Liver (tissue), 9 donors: ENCODE measurements around the gene APOBEC3F. TPM values are rescaled to one million over a fixed set of nuclear protein-coding genes. Genes with fewer than 3 reads are reported as not detected.

Source experiments
- DNase-seq: peaks from one replicate; pipeline ENCODE4 v3.0.0-alpha.2; 2017; ENCODE audit warnings: low spot score
- H3K27ac ChIP-seq, 2 donors: one replicate each; pipeline ENCODE4 v1.7.0; 2013; ENCODE audit warnings: inconsistent platforms in 2 of 2, low read length in 2 of 2, control low read depth in 1 of 2, low read depth in 1 of 2, mild to moderate bottlenecking in 1 of 2
- H3K27me3 ChIP-seq, 4 donors: one replicate each; pipeline versions ENCODE4 v1.6.1 to v1.7.0; 2013; ENCODE audit warnings: low read length in 3 of 4, inconsistent platforms in 1 of 4, mild to moderate bottlenecking in 1 of 4, moderate library complexity in 1 of 4; ENCODE audit not compliant: control insufficient read depth in 4 of 4, insufficient read depth in 4 of 4
- H3K36me3 ChIP-seq, 4 donors: one replicate each; pipeline versions ENCODE4 v1.6.1 to v1.7.0; 2013; ENCODE audit warnings: low read length in 3 of 4, mild to moderate bottlenecking in 3 of 4, low read depth in 1 of 4, moderate library complexity in 1 of 4; ENCODE audit not compliant: control insufficient read depth in 4 of 4, insufficient read depth in 3 of 4
- H3K4me1 ChIP-seq, 4 donors: one replicate each; pipeline versions ENCODE4 v1.6.1 to v1.7.0; 2013; ENCODE audit warnings: low read length in 3 of 4, mild to moderate bottlenecking in 3 of 4, moderate library complexity in 1 of 4; ENCODE audit not compliant: control insufficient read depth in 4 of 4, insufficient read depth in 4 of 4
- H3K4me3 ChIP-seq, 3 donors: one replicate each; pipeline versions ENCODE4 v1.6.1 to v1.7.0; 2013; ENCODE audit warnings: low read length in 3 of 3, control low read depth in 1 of 3, low read depth in 1 of 3, mild to moderate bottlenecking in 1 of 3
- H3K9ac ChIP-seq, 2 donors: one replicate each; pipeline ENCODE4 v1.7.0; 2013; ENCODE audit warnings: low read length in 2 of 2, mild to moderate bottlenecking in 2 of 2, moderate library complexity in 2 of 2, control low read depth in 1 of 2, low read depth in 1 of 2
- H3K9me3 ChIP-seq, 4 donors: one replicate each; pipeline versions ENCODE4 v1.6.1 to v1.7.0; 2013; ENCODE audit warnings: low read length in 3 of 4; ENCODE audit not compliant: control insufficient read depth in 4 of 4
- ATF3 ChIP-seq: IDR thresholded peaks from 2 replicates; pipeline ENCODE4 v1.6.1; 2016; ENCODE audit warnings: antibody characterized with exemption
- CTCF ChIP-seq: fragments of 150-350 bp; IDR thresholded peaks from 2 replicates; pipeline ENCODE4 v1.5.1; 2017; ENCODE audit warnings: improper control_type of control experiment, low read depth, low read length; ENCODE audit not compliant: missing input control
- EGR1 ChIP-seq, 2 donors: IDR thresholded peaks; 2 replicates each; pipeline ENCODE4 v1.6.1; 2016 to 2018; ENCODE audit warnings: antibody characterized with exemption in 2 of 2, low read depth in 2 of 2
- GABPA ChIP-seq, 2 donors: IDR thresholded peaks in 1 of 2; conservative IDR thresholded peaks in 1 of 2; 2 replicates each; pipeline ENCODE4 v1.6.1; 2016; ENCODE audit warnings: antibody characterized with exemption in 2 of 2, mild to moderate bottlenecking in 1 of 2, moderate library complexity in 1 of 2
- HNF4A ChIP-seq, 2 donors: conservative IDR thresholded peaks; 2 replicates each; pipeline ENCODE4 v1.6.1; 2016; ENCODE audit warnings: antibody characterized with exemption in 2 of 2, mild to moderate bottlenecking in 2 of 2
- HNF4G ChIP-seq: IDR thresholded peaks from 2 replicates; pipeline ENCODE4 v1.6.1; 2016; ENCODE audit warnings: antibody characterized with exemption
- JUND ChIP-seq, 2 donors: IDR thresholded peaks; 2 replicates each; pipeline ENCODE4 v1.6.1; 2016; ENCODE audit warnings: antibody characterized with exemption in 2 of 2
- RAD21 ChIP-seq, 2 donors: IDR thresholded peaks; 2 replicates each; pipeline ENCODE4 v1.6.1; 2016; ENCODE audit warnings: antibody characterized with exemption in 2 of 2, mild to moderate bottlenecking in 2 of 2
- REST ChIP-seq: IDR thresholded peaks from 2 replicates; pipeline ENCODE4 v1.6.1; 2016; ENCODE audit warnings: antibody characterized with exemption, mild to moderate bottlenecking
- YY1 ChIP-seq: IDR thresholded peaks from 2 replicates; pipeline ENCODE4 v1.6.1; 2016; ENCODE audit warnings: antibody characterized with exemption, mild to moderate bottlenecking
- ZBTB33 ChIP-seq: IDR thresholded peaks from 2 replicates; pipeline ENCODE4 v1.6.1; 2016; ENCODE audit warnings: antibody characterized with exemption
- WGBS: extraction: QIAGEN DNeasy Blood & Tissue Kit; methylation state at CpG from one replicate; pipeline ENCODE4 v1.1.7; 2013; 5-methylcytosine and 5-hydroxymethylcytosine counted together
- polyA plus RNA-seq, 2 donors: library from polyadenylated mRNA; stranded (reverse) in 1 of 2; unstranded in 1 of 2; fragments of 200-250 nt in 1 of 2; fragments of >200 nt in 1 of 2; fragmentation: Nextera tagmentation in 1 of 2; extraction: Ambion mirVana in 1 of 2; gene quantifications; one replicate each; pipeline versions ENCODE4 v1.2.1 to v1.2.3, GENCODE V29; 2013 to 2015
- total RNA-seq, 2 donors: library from RNA; depleted of rRNA; stranded (reverse); fragments of >200 nt; gene quantifications; one replicate each; pipeline ENCODE4 v1.2.3, GENCODE V29; 2014
- donor health status: healthy.
- donor health status: healthy.
- donor health status: healthy.
- donor health status: healthy.
- donor health status: healthy.

Gene APOBEC3F
- total and polyA plus RNA-seq, 4 donors: 1.6 to 4.5 (median 2.0) TPM

- WGBS: 88% methylated on average over 14 of the region's 14 CpGs
Observed at GRCh38 chr22:39083212-39084165, 42.8 kb downstream of the APOBEC3F start.

GRCh38 chr22:39084666-39085065 lies 44.0 kb downstream of the APOBEC3F start:
- no peaks in the 10 kb centered on the region for H3K36me3 ChIP-seq

More at GRCh38 chr22:39083212-39084165, 42.8 kb downstream of the APOBEC3F start:
- no peaks in the 10 kb centered on the region for H3K9me3 ChIP-seq
- TF ChIP-seq HNF4G (no peak), JUND (IDR thresholded peaks at IDR 0.05) (no peak), ZBTB33 (no peak), CTCF (no peak)
- H3K27ac ChIP-seq: no peak overlapping the region
- DNase-seq: no peak
- no peaks in the 10 kb centered on the region for H3K36me3 ChIP-seq
- no peak overlapping the region for H3K4me3 ChIP-seq
- no peaks in the 10 kb centered on the region for H3K4me1 ChIP-seq
- no peak overlapping the region for H3K9ac ChIP-seq
- no peaks in the 10 kb centered on the region for H3K27me3 ChIP-seq

More at GRCh38 chr22:39084666-39085065, 44.0 kb downstream of the APOBEC3F start:
- no peaks in the 10 kb centered on the region for H3K9me3 ChIP-seq
- WGBS: 90% methylated on average over 8 of the region's 8 CpGs
- no peak overlapping the region for H3K4me3 ChIP-seq
- DNase-seq: no peak
- H3K4me1 ChIP-seq: no peaks in the 10 kb centered on the region
- no peak overlapping the region for H3K27ac ChIP-seq
- H3K27me3 ChIP-seq: no peaks in the 10 kb centered on the region
- no peak overlapping the region for H3K9ac ChIP-seq
- TF ChIP-seq RAD21 (IDR thresholded peaks at IDR 0.05): no peak
- TF ChIP-seq EGR1 (IDR thresholded peaks at IDR 0.05; ENCODE audit: low read depth in 2 of 2): no peak
- TF ChIP-seq ATF3: no peak
- no peak for TF ChIP-seq HNF4A (conservative IDR thresholded peaks at IDR 0.05)
- TF ChIP-seq JUND (IDR thresholded peaks at IDR 0.05): no peak
- TF ChIP-seq GABPA (IDR thresholded peaks at IDR 0.05 in 1 of 2, conservative IDR thresholded peaks at IDR 0.05 in 1 of 2): no peak
- no peak for TF ChIP-seq CTCF
- TF ChIP-seq ZBTB33: no peak
- TF ChIP-seq REST: no peak
- TF ChIP-seq YY1: no peak
